A549 (cell line): ENCODE measurements around the gene DOCK1. TPM values are rescaled to one million over a fixed set of nuclear protein-coding genes. Genes with fewer than 3 reads are reported as not detected.

ENCODE experiments used
- ATAC-seq, 2 experiments: fragments of 200-7000 bp in 1 of 2; fragments of >200 bp in 1 of 2; cut with Nextera tagmentation in 1 of 2; cut with Tn5 transposase in 1 of 2; 3 replicates each; pipeline versions ENCODE4 v1.8.0 to v1.9.1; 2018 to 2020; ENCODE audit warnings: mild to moderate bottlenecking in 1 of 2, moderate library complexity in 1 of 2
- CTCF ChIA-PET: fragments of 300-600 bp; sonication (Branson Sonifier 250); formaldehyde crosslinking; extraction: SDS; loops from one replicate; lab custom pipeline; 2021; ENCODE audit warnings: antibody characterized with exemption, inconsistent platforms; lab: Yijun Ruan, JAX
- POLR2A ChIA-PET: fragments of 350-600 bp; formaldehyde crosslinking; extraction: SDS; loops from one replicate; lab custom pipeline; 2021; ENCODE audit warnings: antibody characterized with exemption, inconsistent platforms; lab: Yijun Ruan, JAX
- DNase-seq, 2 experiments: peaks; one replicate each; pipeline versions ENCODE4 v3.0.0 to v3.0.0-alpha.2; 2011 to 2016; ENCODE audit warnings: low read depth in 1 of 2, low spot score in 1 of 2
- FAIRE-seq: peaks from 2 replicates; lab custom pipeline; 2011; peaks lifted over from hg19 to GRCh38; lab: Jason Lieb, UNC
- H3K27ac ChIP-seq, 2 experiments: fragments of >200 bp; sonication (Bioruptor Twin); formaldehyde crosslinking; 3 replicates each; pipeline ENCODE4 v1.5.1; 2016 to 2017
- H3K4me1 ChIP-seq: fragments of >200 bp; sonication (Bioruptor Twin); formaldehyde crosslinking; 3 replicates; pipeline ENCODE4 v1.6.1; 2016
- H3K4me2 ChIP-seq: fragments of >200 bp; sonication (Bioruptor Twin); formaldehyde crosslinking; 3 replicates; pipeline ENCODE4 v1.6.1; 2016
- H3K4me3 ChIP-seq: fragments of >200 bp; sonication (Bioruptor Twin); formaldehyde crosslinking; 3 replicates; pipeline ENCODE4 v1.5.1; 2016
- H3K9me3 ChIP-seq: fragments of >200 bp; sonication (Bioruptor Twin); formaldehyde crosslinking; 3 replicates; pipeline ENCODE4 v1.6.1; 2016
- CBX8 ChIP-seq: fragments of 200-600 bp; sonication (generic); IDR thresholded peaks from 2 replicates; pipeline ENCODE4 v1.6.1; 2016
- EP300 ChIP-seq, 2 experiments: fragments of >200 bp; sonication (Bioruptor Twin); formaldehyde crosslinking; IDR thresholded peaks; 2 replicates in 1 of 2; 3 replicates in 1 of 2; pipeline ENCODE4 v1.6.1; 2016 to 2017
- FOSL2 ChIP-seq, 2 experiments: fragments of 450-650 bp in 1 of 2; fragments of >200 bp in 1 of 2; sonication (Bioruptor Twin) in 1 of 2; formaldehyde crosslinking; IDR thresholded peaks; 2 replicates each; pipeline versions ENCODE4 v1.5.0 to v1.6.1; 2016 to 2020; ENCODE audit warnings: mild to moderate bottlenecking in 1 of 2, moderate library complexity in 1 of 2
- HDAC2 ChIP-seq: fragments of 200-600 bp; sonication (generic); IDR thresholded peaks from 2 replicates; pipeline ENCODE4 v1.6.1; 2016
- HES2 ChIP-seq: fragments of >200 bp; sonication (Bioruptor Twin); formaldehyde crosslinking; IDR thresholded peaks from 2 replicates; pipeline ENCODE4 v1.6.1; 2016
- JUN ChIP-seq, 2 experiments: fragments of >200 bp; sonication (Bioruptor Twin); formaldehyde crosslinking; IDR thresholded peaks; 2 replicates in 1 of 2; 3 replicates in 1 of 2; pipeline ENCODE4 v1.6.1; 2016 to 2017
- KDM1A ChIP-seq: fragments of 200-600 bp; sonication (generic); IDR thresholded peaks from 2 replicates; pipeline ENCODE4 v1.6.1; 2016; ENCODE audit warnings: low read depth, mild to moderate bottlenecking
- NR3C1 ChIP-seq: fragments of >200 bp; sonication (Bioruptor Twin); formaldehyde crosslinking; IDR thresholded peaks from 3 replicates; pipeline ENCODE4 v1.6.1; 2017
- PBX3 ChIP-seq: IDR thresholded peaks from 2 replicates; pipeline ENCODE4 v1.6.1; 2012
- POLR2AphosphoS2 ChIP-seq: conservative IDR thresholded peaks from 2 replicates; pipeline ENCODE4 v1.6.1; 2012; ENCODE audit warnings: low read length, improper control_type of control experiment, inconsistent platforms
- RARB ChIP-seq: fragments of 250-450 bp; sonication (Bioruptor Pico); IDR thresholded peaks from 2 replicates; pipeline ENCODE4 v1.8.0; 2021; ENCODE audit warnings: mild to moderate bottlenecking, moderate library complexity
- RFX5 ChIP-seq: fragments of 450-650 bp; IDR thresholded peaks from 2 replicates; pipeline ENCODE4 v1.7.1; 2014; ENCODE audit warnings: antibody characterized with exemption, mild to moderate bottlenecking, moderate library complexity
- TFCP2L1 ChIP-seq: fragments of 250-450 bp; sonication (Bioruptor Pico); IDR thresholded peaks from 2 replicates; pipeline ENCODE4 v1.5.0; 2021; ENCODE audit warnings: mild to moderate bottlenecking
- ZFP36 ChIP-seq: fragments of 450-650 bp; IDR thresholded peaks from 2 replicates; pipeline ENCODE4 v1.6.1; 2014; ENCODE audit warnings: borderline replicate concordance; ENCODE audit not compliant: partially characterized antibody
- WGBS: methylation state at CpG from one replicate; pipeline ENCODE4 v1.1.6; 2017; ENCODE audit errors: missing lambda C conversion rate; 5-methylcytosine and 5-hydroxymethylcytosine counted together
- polyA plus RNA-seq, 4 experiments: library from polyadenylated mRNA; depleted of rRNA in 3 of 4; stranded (reverse); fragments of >200 nt; fragmentation: RNase III in 1 of 4; extraction: RNeasy Plus Mini Kit Qiagen cat#74134 plus additional on column Dnase treatment in 1 of 4; gene quantifications; 2 replicates in 3 of 4; 3 replicates in 1 of 4; pipeline ENCODE4 v1.2.3, GENCODE V29; 2011 to 2017
- TF ChIP-seq, protein P1 (sequence below): fragments of 200-600 bp; sonication (generic); IDR thresholded peaks from 2 replicates; pipeline ENCODE4 v1.6.1; 2016; ENCODE audit warnings: antibody characterized with exemption, mild to moderate bottlenecking, moderate library complexity
- TF ChIP-seq, protein P2 (sequence below): fragments of 450-650 bp; IDR thresholded peaks from 2 replicates; pipeline ENCODE4 v1.6.1; 2014; ENCODE audit warnings: antibody characterized with exemption
- TF ChIP-seq, protein P3 (sequence below): IDR thresholded peaks from 2 replicates; pipeline ENCODE4 v1.6.1; 2012; ENCODE audit warnings: low read depth, borderline replicate concordance
- TF ChIP-seq, protein P4 (sequence below): fragments of 250-450 bp; sonication (Bioruptor Pico); IDR thresholded peaks from 2 replicates; pipeline ENCODE4 v1.5.0; 2020; ENCODE audit warnings: low read depth, mild to moderate bottlenecking, moderate library complexity
- TF ChIP-seq, protein P5 (sequence below): fragments of 150-350 bp; IDR thresholded peaks from 2 replicates; pipeline ENCODE4 v1.6.1; 2014; ENCODE audit warnings: low read depth, mild to moderate bottlenecking, low read length

DOCK1 gene
- polyA plus RNA-seq, 2 of the 4 experiments (the other 2 are of a cell fraction), result 22.6 to 28.2 TPM

- TF ChIP-seq HDAC2, result no peak
- TF ChIP-seq, all 56 proteins: peak for 0
Measured at GRCh38 chr10:126979311-126979710, 74.1 kb downstream of the DOCK1 start (continued).

DNA sequence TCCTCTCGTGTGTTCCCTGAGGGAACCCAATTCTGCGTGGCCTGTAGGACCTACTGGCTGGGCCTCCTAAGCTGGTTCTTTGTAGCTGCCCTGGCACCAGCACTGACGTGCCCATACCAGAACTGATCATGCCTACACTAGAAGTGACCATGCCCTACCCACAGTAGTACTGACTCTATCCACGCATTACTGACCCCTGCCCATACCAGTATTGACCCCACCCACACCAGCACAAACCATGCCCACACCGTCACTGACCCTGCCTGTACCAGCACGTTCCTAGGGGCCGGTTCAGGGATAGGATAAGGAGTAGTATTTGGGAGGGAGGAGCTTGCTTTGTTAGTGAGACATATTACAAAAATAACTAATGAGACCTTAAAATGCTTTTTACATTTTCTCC lies 88.0 kb downstream of the DOCK1 start:
- 90% methylated on average over 6 of the region's 7 CpGs for WGBS

DNA sequence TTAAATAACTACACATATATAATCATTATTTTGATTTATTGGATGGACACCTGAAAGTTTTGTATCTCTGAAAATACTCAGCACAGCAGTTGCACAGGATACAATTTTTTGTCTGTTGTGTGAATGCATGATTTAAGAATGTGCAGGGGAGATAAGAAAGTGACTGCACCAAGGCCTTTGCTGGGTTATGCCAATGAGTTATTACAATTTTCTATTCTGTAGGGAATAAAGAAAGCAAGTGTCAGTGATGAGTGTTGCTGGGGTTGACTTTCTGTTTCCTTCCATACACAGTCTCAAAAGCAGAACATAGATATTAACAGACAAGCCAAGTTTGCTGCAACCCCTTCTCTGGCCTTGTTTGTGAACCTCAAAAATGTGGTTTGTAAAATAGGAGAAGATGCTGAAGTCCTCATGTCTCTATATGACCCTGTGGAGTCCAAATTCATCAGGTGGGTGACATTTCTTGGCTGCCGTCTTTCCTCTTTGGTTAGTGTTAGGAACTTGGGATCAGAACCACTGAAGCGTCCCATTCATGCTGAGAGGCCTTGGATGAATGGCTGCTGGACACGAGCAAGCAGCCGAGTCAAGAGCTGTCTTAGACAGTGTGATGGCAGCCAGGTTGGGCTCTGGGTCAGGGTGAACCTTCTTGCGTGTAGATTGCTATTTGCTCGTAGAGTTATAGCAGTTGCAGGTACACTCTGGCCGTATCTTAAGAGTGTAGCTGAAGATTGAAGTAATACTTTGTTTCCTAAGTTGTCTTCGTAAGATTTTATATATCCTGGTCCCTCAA lies 92.8 kb downstream of the DOCK1 start:
- POLR2A ChIA-PET, result no interaction called here
- CTCF ChIA-PET, result no interaction called here
- Histone ChIP-seq H3K4me3 (no peak overlapping the region), H3K4me1 (no peaks in the 10 kb centered on the region), H3K9me3 (no peaks in the 10 kb centered on the region), H3K27ac (no peak overlapping the region), H3K4me2 (no peak overlapping the region)
- DNase-seq (no peak), ATAC-seq (no peak), FAIRE-seq (no peak)
- TF ChIP-seq RFX5 (no peak), CBX8 (no peak), PBX3 (no peak), HES2 (no peak), NR3C1 (no peak), RARB (CRISPR knock-in tag) (no peak)
- TF ChIP-seq, protein P1, sequence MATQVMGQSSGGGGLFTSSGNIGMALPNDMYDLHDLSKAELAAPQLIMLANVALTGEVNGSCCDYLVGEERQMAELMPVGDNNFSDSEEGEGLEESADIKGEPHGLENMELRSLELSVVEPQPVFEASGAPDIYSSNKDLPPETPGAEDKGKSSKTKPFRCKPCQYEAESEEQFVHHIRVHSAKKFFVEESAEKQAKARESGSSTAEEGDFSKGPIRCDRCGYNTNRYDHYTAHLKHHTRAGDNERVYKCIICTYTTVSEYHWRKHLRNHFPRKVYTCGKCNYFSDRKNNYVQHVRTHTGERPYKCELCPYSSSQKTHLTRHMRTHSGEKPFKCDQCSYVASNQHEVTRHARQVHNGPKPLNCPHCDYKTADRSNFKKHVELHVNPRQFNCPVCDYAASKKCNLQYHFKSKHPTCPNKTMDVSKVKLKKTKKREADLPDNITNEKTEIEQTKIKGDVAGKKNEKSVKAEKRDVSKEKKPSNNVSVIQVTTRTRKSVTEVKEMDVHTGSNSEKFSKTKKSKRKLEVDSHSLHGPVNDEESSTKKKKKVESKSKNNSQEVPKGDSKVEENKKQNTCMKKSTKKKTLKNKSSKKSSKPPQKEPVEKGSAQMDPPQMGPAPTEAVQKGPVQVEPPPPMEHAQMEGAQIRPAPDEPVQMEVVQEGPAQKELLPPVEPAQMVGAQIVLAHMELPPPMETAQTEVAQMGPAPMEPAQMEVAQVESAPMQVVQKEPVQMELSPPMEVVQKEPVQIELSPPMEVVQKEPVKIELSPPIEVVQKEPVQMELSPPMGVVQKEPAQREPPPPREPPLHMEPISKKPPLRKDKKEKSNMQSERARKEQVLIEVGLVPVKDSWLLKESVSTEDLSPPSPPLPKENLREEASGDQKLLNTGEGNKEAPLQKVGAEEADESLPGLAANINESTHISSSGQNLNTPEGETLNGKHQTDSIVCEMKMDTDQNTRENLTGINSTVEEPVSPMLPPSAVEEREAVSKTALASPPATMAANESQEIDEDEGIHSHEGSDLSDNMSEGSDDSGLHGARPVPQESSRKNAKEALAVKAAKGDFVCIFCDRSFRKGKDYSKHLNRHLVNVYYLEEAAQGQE, result no peak
- 94% methylated on average over 8 of the region's 8 CpGs for WGBS

More for the DNA sequence above, 88.0 kb downstream of the DOCK1 start:
- POLR2A ChIA-PET, result no interaction called here
- ATAC-seq (no peak), FAIRE-seq (no peak), DNase-seq (no peak)
- H3K4me2 ChIP-seq, result no peak overlapping the region
- TF ChIP-seq, protein P2, sequence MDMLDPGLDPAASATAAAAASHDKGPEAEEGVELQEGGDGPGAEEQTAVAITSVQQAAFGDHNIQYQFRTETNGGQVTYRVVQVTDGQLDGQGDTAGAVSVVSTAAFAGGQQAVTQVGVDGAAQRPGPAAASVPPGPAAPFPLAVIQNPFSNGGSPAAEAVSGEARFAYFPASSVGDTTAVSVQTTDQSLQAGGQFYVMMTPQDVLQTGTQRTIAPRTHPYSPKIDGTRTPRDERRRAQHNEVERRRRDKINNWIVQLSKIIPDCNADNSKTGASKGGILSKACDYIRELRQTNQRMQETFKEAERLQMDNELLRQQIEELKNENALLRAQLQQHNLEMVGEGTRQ, result no peak
- no peak for TF ChIP-seq KDM1A
- TF ChIP-seq FOSL2 (IDR thresholded peaks at IDR 0.05), result no peak
- TF ChIP-seq FOSL2 (CRISPR knock-in tag; IDR thresholded peaks at IDR 0.05), result no peak
- TF ChIP-seq, protein P3, sequence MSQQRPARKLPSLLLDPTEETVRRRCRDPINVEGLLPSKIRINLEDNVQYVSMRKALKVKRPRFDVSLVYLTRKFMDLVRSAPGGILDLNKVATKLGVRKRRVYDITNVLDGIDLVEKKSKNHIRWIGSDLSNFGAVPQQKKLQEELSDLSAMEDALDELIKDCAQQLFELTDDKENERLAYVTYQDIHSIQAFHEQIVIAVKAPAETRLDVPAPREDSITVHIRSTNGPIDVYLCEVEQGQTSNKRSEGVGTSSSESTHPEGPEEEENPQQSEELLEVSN, result no peak
- TF ChIP-seq JUN (IDR thresholded peaks at IDR 0.05), result no peak
- TF ChIP-seq ZFP36, result no peak
- TF ChIP-seq, protein P4, sequence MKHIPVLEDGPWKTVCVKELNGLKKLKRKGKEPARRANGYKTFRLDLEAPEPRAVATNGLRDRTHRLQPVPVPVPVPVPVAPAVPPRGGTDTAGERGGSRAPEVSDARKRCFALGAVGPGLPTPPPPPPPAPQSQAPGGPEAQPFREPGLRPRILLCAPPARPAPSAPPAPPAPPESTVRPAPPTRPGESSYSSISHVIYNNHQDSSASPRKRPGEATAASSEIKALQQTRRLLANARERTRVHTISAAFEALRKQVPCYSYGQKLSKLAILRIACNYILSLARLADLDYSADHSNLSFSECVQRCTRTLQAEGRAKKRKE, result no peak
- TF ChIP-seq POLR2AphosphoS2, result no peak
- no peak for TF ChIP-seq EP300 (IDR thresholded peaks at IDR 0.05)
- no peak for TF ChIP-seq TFCP2L1 (CRISPR knock-in tag)
- TF ChIP-seq, protein P5, sequence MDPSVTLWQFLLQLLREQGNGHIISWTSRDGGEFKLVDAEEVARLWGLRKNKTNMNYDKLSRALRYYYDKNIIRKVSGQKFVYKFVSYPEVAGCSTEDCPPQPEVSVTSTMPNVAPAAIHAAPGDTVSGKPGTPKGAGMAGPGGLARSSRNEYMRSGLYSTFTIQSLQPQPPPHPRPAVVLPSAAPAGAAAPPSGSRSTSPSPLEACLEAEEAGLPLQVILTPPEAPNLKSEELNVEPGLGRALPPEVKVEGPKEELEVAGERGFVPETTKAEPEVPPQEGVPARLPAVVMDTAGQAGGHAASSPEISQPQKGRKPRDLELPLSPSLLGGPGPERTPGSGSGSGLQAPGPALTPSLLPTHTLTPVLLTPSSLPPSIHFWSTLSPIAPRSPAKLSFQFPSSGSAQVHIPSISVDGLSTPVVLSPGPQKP, result no peak
- TF ChIP-seq NR3C1, result no peak
- H3K9me3 ChIP-seq, result no peaks in the 10 kb centered on the region
- CTCF ChIA-PET, result no interaction called here
- no peak overlapping the region for H3K27ac ChIP-seq
- H3K4me1 ChIP-seq, result no peaks in the 10 kb centered on the region
- H3K4me3 ChIP-seq, result no peak overlapping the region
